ENCODE data around the gene GFER. TPM values are rescaled to one million over a fixed set of nuclear protein-coding genes. Genes with fewer than 3 reads are reported as not detected.
A peak's percentile ranks its signal among the peaks of the same experiment; 100 is the strongest.
"Not testable (repeated sequence)": the region's sequence is repeated elsewhere in the genome, so short reads cannot be mapped to it uniquely, and the experiment has no call there.

GFER gene
- total and polyA plus RNA-seq, 9 of the 15 experiments (the other 6 are each of a cell fraction or from before 2014, with no cell fraction given): 4.3 to 53.7 (median 19.8) TPM

GRCh38 chr16:2009791-2010510 lies 26.0 kb downstream of the GFER start, which contains the start of gene ZNF598 (continued):
- TF ChIP-seq, protein P1, sequence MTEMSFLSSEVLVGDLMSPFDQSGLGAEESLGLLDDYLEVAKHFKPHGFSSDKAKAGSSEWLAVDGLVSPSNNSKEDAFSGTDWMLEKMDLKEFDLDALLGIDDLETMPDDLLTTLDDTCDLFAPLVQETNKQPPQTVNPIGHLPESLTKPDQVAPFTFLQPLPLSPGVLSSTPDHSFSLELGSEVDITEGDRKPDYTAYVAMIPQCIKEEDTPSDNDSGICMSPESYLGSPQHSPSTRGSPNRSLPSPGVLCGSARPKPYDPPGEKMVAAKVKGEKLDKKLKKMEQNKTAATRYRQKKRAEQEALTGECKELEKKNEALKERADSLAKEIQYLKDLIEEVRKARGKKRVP (CRISPR knock-in tag; IDR thresholded peaks at IDR 0.05): no peak
- no peak for TF ChIP-seq GTF3C2 (IDR thresholded peaks at IDR 0.05; ENCODE audit: borderline replicate concordance, extremely low read depth, insufficient read length)
- TF ChIP-seq, protein P2, sequence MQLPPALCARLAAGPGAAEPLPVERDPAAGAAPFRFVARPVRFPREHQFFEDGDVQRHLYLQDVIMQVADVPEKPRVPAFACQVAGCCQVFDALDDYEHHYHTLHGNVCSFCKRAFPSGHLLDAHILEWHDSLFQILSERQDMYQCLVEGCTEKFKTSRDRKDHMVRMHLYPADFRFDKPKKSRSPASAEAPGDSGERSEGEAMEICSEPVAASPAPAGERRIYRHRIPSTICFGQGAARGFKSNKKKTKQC (CRISPR knock-in tag; IDR thresholded peaks at IDR 0.05): peak; percentile 26; the same call in 1 of the 2 replicates
- TF ChIP-seq, protein P3, sequence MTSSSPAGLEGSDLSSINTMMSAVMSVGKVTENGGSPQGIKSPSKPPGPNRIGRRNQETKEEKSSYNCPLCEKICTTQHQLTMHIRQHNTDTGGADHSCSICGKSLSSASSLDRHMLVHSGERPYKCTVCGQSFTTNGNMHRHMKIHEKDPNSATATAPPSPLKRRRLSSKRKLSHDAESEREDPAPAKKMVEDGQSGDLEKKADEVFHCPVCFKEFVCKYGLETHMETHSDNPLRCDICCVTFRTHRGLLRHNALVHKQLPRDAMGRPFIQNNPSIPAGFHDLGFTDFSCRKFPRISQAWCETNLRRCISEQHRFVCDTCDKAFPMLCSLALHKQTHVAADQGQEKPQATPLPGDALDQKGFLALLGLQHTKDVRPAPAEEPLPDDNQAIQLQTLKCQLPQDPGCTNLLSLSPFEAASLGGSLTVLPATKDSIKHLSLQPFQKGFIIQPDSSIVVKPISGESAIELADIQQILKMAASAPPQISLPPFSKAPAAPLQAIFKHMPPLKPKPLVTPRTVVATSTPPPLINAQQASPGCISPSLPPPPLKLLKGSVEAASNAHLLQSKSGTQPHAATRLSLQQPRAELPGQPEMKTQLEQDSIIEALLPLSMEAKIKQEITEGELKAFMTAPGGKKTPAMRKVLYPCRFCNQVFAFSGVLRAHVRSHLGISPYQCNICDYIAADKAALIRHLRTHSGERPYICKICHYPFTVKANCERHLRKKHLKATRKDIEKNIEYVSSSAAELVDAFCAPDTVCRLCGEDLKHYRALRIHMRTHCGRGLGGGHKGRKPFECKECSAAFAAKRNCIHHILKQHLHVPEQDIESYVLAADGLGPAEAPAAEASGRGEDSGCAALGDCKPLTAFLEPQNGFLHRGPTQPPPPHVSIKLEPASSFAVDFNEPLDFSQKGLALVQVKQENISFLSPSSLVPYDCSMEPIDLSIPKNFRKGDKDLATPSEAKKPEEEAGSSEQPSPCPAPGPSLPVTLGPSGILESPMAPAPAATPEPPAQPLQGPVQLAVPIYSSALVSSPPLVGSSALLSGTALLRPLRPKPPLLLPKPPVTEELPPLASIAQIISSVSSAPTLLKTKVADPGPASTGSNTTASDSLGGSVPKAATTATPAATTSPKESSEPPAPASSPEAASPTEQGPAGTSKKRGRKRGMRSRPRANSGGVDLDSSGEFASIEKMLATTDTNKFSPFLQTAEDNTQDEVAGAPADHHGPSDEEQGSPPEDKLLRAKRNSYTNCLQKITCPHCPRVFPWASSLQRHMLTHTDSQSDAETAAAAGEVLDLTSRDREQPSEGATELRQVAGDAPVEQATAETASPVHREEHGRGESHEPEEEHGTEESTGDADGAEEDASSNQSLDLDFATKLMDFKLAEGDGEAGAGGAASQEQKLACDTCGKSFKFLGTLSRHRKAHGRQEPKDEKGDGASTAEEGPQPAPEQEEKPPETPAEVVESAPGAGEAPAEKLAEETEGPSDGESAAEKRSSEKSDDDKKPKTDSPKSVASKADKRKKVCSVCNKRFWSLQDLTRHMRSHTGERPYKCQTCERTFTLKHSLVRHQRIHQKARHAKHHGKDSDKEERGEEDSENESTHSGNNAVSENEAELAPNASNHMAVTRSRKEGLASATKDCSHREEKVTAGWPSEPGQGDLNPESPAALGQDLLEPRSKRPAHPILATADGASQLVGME (CRISPR knock-in tag; IDR thresholded peaks at IDR 0.05): no peak
- TF ChIP-seq SMC3 (conservative IDR thresholded peaks at IDR 0.05; ENCODE audit: insufficient read depth, low read depth, low read length): no peak
- peak; percentile 9 for TF ChIP-seq ZFP36 (IDR thresholded peaks at IDR 0.05; ENCODE audit: low read depth, low read length, partially characterized antibody)

GRCh38 chr16:2011726-2012125 lies 27.7 kb downstream of the GFER start:
- Histone ChIP-seq H3K79me2 (ENCODE audit: control insufficient read depth, insufficient read depth, low read length) (peaks cover 41% of the 10 kb centered on the region), H3K4me1 (replicated peaks in 1 of 2; ENCODE audit: control insufficient read depth in 2 of 2, insufficient read depth in 2 of 2, low read length in 2 of 2) (peaks cover 24 to 56% of the 10 kb centered on the region in 2 experiments), H4K20me1 (replicated peaks; ENCODE audit: control insufficient read depth, insufficient read depth, low read length) (peaks cover 23% of the 10 kb centered on the region; the same call in 1 of the 2 replicates), H3K36me3 (ENCODE audit: control insufficient read depth, insufficient read depth, low read length) (peaks cover 17% of the 10 kb centered on the region; the same call in 1 of the 3 replicates)
- ATAC-seq; H3K9me3 ChIP-seq (replicated peaks; ENCODE audit: control insufficient read depth, insufficient read depth, low read depth, low read length); in situ Hi-C loops (cut with MboI); H3K4me3 ChIP-seq; CTCF ChIA-PET (ENCODE audit: low intra/inter-chr PET ratio); DNase-seq (ENCODE audit: extremely low read depth in 1 of 4, low spot score in 3 of 4); H3K9ac ChIP-seq (ENCODE audit: insufficient read depth in 1 of 2, low read depth in 2 of 2, low read length in 2 of 2); H3K27me3 ChIP-seq (ENCODE audit: control insufficient read depth in 2 of 2, insufficient read depth in 2 of 2, low read length in 2 of 2); H2AFZ ChIP-seq (ENCODE audit: low read depth, low read length); H3K4me2 ChIP-seq (ENCODE audit: insufficient read depth, low read length); BruUV-seq (replicated peaks); intact Hi-C loops (cut with micrococcal nuclease); H3K9me1 ChIP-seq (ENCODE audit: control insufficient read depth, insufficient read depth, low read length); H3K27ac ChIP-seq (ENCODE audit: extremely low read depth, low read depth, low read length); FAIRE-seq: not testable (repeated sequence)
- POLR2A ChIA-PET: interaction anchor here (1.5 to 2.5 kb wide), 2 partner anchors 47 to 143 kb away, joined by 3 to 10 read pairs; partner anchors contain the start of genes RPS2 and TRAF7
- WGBS (ENCODE audit: insufficient coverage, low coverage, missing lambda C conversion rate): 73% methylated on average over 6 of the region's 9 CpGs
